C4-2B (cell line): ENCODE results near the gene IQCF6.

ENCODE experiments used
- ZFX ChIP-seq: fragments of 450-650 bp; IDR thresholded peaks from 2 replicates; pipeline ENCODE4 v1.6.1; 2017
- TF ChIP-seq, protein P1 (sequence below): fragments of 450-650 bp; conservative IDR thresholded peaks from 2 replicates; pipeline ENCODE4 v1.5.1; 2017; ENCODE audit warnings: mild to moderate bottlenecking

- TF ChIP-seq, protein P1, sequence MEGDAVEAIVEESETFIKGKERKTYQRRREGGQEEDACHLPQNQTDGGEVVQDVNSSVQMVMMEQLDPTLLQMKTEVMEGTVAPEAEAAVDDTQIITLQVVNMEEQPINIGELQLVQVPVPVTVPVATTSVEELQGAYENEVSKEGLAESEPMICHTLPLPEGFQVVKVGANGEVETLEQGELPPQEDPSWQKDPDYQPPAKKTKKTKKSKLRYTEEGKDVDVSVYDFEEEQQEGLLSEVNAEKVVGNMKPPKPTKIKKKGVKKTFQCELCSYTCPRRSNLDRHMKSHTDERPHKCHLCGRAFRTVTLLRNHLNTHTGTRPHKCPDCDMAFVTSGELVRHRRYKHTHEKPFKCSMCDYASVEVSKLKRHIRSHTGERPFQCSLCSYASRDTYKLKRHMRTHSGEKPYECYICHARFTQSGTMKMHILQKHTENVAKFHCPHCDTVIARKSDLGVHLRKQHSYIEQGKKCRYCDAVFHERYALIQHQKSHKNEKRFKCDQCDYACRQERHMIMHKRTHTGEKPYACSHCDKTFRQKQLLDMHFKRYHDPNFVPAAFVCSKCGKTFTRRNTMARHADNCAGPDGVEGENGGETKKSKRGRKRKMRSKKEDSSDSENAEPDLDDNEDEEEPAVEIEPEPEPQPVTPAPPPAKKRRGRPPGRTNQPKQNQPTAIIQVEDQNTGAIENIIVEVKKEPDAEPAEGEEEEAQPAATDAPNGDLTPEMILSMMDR, result no peak
- no peak for TF ChIP-seq ZFX
These were observed 23.2 kb upstream of the IQCF6 start for GRCh38 chr3:51802106-51802703.
